ENCODE results near the gene TSN.
"Not testable (repeated sequence)": the region's sequence is repeated elsewhere in the genome, so short reads cannot be mapped to it uniquely, and the experiment has no call there.

The TSN gene

GRCh38 chr2:121804340-121804739 is 48.9 kb downstream of the TSN start:
- no peak overlapping the region for H3K4me3 Mint-ChIP-seq
- H3K9me3 Mint-ChIP-seq (ENCODE audit: low read depth) = peaks cover 16% of the 10 kb centered on the region
- H3K4me1 Mint-ChIP-seq (ENCODE audit: low read depth) = no peaks in the 10 kb centered on the region
- H3K36me3 Mint-ChIP-seq = no peaks in the 10 kb centered on the region
- H3K27ac Mint-ChIP-seq = no peak overlapping the region
- peaks cover 10% of the 10 kb centered on the region for H3K27me3 Mint-ChIP-seq

DNA sequence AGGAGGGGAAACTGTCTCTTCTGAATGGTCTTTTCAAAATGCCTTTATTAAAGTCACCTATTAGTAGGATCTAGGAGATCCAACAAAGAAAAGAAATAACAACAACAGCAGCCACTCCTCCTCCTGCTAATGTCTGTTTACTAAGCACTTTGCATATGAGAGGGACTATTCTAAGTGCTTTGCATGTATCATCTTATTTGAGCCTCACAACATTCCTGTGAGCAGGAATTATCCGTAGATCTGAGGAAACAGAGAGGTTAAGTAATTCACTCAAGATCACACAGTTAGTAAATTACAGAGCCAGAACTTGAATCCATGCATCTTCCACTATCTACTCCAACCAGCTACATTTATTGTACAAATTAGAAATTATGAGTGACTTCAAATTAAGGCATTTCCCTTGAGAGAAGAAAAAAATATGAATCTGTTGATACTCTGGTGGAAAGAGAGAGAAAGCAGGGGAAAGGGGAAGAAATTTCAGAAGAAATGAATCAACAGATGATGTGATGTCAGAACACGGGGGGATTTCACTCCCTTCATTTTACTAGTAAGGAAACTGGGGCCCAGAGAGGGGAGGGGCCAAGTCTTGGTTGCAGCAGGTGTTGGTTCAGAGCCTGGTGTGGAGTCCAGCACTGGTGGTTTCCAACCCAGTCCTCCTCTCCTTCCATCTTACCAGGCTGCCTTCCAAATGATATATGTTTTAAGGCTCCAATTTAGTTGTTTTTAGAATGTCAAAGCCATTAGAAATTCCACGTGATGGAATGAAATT is 49.7 kb downstream of the TSN start:
- Mint-ChIP-seq H3K27ac (no peak overlapping the region), H3K4me1 (ENCODE audit: low read depth) (no peaks in the 10 kb centered on the region), H3K4me3 (no peak overlapping the region), H3K27me3 (peaks cover 10% of the 10 kb centered on the region), H3K9me3 (ENCODE audit: low read depth) (peaks cover 11% of the 10 kb centered on the region), H3K36me3 (no peaks in the 10 kb centered on the region)

DNA sequence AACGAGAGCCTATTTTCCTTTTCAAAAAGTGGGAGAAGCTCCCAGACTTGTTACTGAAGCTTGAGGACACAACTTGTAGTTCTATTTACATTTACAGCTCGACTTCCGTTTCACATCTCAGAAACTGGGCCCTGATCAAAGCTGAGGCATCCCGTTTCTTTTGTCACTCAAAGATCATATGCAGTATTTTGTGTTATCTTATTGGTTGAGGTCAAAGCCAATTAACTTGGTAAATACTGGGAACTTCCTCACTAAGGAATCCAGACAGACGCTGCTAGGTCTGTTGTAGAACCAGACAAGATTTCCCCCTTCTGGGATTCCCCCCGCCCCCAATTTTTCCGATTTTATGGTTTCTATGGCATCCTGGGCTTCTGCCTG is 50.3 kb downstream of the TSN start:
- H3K9me3 Mint-ChIP-seq (ENCODE audit: low read depth) = peaks cover 8% of the 10 kb centered on the region
- H3K4me3 Mint-ChIP-seq = no peak overlapping the region
- no peaks in the 10 kb centered on the region for H3K4me1 Mint-ChIP-seq (ENCODE audit: low read depth)
- H3K27ac Mint-ChIP-seq = no peak overlapping the region
- H3K27me3 Mint-ChIP-seq = peaks cover 10% of the 10 kb centered on the region
- no peaks in the 10 kb centered on the region for H3K36me3 Mint-ChIP-seq

DNA sequence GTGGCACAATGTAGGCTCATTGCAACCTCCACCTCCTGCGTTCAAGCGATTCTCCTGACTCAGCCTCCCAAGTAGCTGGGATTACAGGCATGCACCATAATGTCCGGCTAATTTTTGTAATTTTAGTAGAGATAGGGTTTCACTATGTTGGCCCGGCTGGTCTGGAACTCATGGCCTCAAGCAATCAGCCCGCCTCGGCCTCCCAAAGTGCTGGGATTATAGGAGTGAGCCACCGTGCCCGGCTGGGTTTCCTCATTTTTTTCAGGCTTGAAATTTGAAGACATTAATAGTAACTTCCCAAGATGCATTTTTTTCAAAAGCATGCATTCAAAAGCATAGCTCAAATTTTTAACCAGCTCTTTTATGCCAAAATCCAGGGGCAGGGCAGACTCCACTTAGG is 52.3 kb downstream of the TSN start:
- not testable (repeated sequence) for H3K9me3 Mint-ChIP-seq (ENCODE audit: low read depth); H3K4me1 Mint-ChIP-seq (ENCODE audit: low read depth); H3K36me3 Mint-ChIP-seq; H3K4me3 Mint-ChIP-seq; H3K27me3 Mint-ChIP-seq; H3K27ac Mint-ChIP-seq

DNA sequence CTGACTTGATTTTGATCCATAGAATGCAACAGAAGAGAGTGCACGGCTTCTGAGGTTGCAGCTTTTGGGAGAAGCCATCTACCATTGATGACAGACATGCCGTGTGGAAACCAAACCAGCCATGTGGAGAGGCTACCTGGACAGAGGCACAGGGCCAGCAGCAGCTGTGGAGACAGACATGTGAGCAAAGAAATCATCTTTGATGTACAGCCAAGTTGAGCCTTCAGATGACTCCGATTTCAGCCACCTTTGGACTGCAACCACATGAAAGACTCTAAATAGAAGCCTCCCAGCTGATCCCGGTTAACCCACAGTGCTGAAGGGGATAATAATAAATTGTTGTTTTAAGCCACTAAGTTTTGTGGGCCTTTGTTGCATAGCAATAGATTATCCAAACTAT is 54.2 kb downstream of the TSN start:
- H3K27me3 Mint-ChIP-seq = peaks cover 4% of the 10 kb centered on the region
- H3K27ac Mint-ChIP-seq = no peak overlapping the region
- no peaks in the 10 kb centered on the region for H3K9me3 Mint-ChIP-seq (ENCODE audit: low read depth)
- H3K4me1 Mint-ChIP-seq (ENCODE audit: low read depth) = no peaks in the 10 kb centered on the region
- H3K36me3 Mint-ChIP-seq = no peaks in the 10 kb centered on the region
- H3K4me3 Mint-ChIP-seq = no peak overlapping the region

- no peaks in the 10 kb centered on the region for H3K9me3 Mint-ChIP-seq (ENCODE audit: low read depth)
- no peak overlapping the region for H3K27ac Mint-ChIP-seq
- H3K36me3 Mint-ChIP-seq = no peaks in the 10 kb centered on the region
- H3K27me3 Mint-ChIP-seq = peaks cover 2% of the 10 kb centered on the region
- no peak overlapping the region for H3K4me3 Mint-ChIP-seq
- no peaks in the 10 kb centered on the region for H3K4me1 Mint-ChIP-seq (ENCODE audit: low read depth)
Measured at GRCh38 chr2:121810959-121811853, 55.8 kb downstream of the TSN start.

DNA sequence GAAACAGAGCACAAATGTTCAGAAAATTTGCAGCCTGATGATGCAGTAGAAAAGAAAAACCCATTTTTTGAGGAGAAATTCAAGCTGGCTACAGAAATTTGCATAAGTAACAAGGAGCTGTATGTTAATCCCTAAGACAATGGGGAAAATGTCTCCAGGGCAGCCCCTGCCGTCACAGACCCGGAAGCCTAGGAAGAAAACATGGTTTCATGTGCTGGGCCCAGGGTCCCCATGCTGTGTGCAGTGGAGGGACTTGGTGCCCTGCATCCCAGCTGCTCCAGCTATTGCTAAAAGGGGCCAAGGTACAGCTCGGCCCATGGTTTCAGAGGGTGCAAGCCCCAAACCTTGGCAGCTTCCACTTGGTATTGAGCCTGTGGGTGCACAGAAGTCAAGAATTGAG is 57.6 kb downstream of the TSN start:
- H3K27ac Mint-ChIP-seq; H3K9me3 Mint-ChIP-seq (ENCODE audit: low read depth); H3K4me1 Mint-ChIP-seq (ENCODE audit: low read depth); H3K27me3 Mint-ChIP-seq; H3K4me3 Mint-ChIP-seq; H3K36me3 Mint-ChIP-seq: not testable (repeated sequence)

- Mint-ChIP-seq H3K27ac (no peak overlapping the region), H3K4me1 (ENCODE audit: low read depth) (no peaks in the 10 kb centered on the region), H3K9me3 (ENCODE audit: low read depth) (no peaks in the 10 kb centered on the region), H3K36me3 (no peaks in the 10 kb centered on the region), H3K27me3 (peaks cover 2% of the 10 kb centered on the region), H3K4me3 (no peak overlapping the region)
Measured at GRCh38 chr2:121815216-121815615, 59.8 kb downstream of the TSN start.

DNA sequence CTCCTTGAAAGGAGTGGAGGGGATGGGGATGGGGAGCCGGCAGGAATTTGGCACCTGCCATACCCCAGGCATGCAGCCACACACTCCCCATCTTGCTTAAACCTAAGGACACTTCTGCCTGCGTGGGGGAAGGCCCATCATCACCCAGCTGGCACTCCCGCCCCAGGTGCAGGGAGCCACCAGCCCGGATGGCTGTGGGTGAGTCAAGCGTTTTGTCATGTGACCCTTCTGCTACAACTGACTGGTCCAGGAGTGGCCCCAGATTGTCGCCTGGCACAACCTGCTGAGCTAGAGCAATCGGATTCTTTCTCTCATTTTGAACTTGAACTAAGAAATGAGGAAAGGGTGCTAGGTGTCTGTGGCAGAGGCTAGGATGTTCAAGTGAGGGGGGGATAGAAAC is 61.3 kb downstream of the TSN start:
- H3K36me3 Mint-ChIP-seq = no peaks in the 10 kb centered on the region
- no peaks in the 10 kb centered on the region for H3K4me1 Mint-ChIP-seq (ENCODE audit: low read depth)
- H3K4me3 Mint-ChIP-seq = no peak overlapping the region
- peaks cover 2% of the 10 kb centered on the region for H3K27me3 Mint-ChIP-seq
- no peaks in the 10 kb centered on the region for H3K9me3 Mint-ChIP-seq (ENCODE audit: low read depth)
- H3K27ac Mint-ChIP-seq = no peak overlapping the region

DNA sequence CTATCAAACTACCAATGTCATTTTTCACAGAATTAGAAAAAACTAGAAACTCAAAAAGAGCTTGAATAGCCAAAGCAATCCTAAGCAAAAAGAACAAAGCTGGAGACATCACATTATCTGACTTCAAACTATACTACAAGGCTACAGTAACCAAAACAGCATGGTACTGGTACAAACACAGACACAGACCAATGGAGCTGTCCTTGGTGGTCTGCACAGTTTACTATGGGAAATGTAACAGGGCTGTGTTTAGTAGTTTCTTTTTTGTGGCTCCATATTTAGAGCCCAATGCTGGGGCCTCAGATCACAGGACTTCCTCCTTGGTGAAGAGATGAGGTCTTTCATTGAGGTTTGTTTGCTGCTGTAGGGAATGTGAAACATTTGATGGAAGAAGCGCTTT is 61.9 kb downstream of the TSN start:
- not testable (repeated sequence) for H3K27me3 Mint-ChIP-seq; H3K4me3 Mint-ChIP-seq; H3K9me3 Mint-ChIP-seq (ENCODE audit: low read depth); H3K27ac Mint-ChIP-seq; H3K36me3 Mint-ChIP-seq; H3K4me1 Mint-ChIP-seq (ENCODE audit: low read depth)
